ENCODE measurements around the gene LRP5.

DNA sequence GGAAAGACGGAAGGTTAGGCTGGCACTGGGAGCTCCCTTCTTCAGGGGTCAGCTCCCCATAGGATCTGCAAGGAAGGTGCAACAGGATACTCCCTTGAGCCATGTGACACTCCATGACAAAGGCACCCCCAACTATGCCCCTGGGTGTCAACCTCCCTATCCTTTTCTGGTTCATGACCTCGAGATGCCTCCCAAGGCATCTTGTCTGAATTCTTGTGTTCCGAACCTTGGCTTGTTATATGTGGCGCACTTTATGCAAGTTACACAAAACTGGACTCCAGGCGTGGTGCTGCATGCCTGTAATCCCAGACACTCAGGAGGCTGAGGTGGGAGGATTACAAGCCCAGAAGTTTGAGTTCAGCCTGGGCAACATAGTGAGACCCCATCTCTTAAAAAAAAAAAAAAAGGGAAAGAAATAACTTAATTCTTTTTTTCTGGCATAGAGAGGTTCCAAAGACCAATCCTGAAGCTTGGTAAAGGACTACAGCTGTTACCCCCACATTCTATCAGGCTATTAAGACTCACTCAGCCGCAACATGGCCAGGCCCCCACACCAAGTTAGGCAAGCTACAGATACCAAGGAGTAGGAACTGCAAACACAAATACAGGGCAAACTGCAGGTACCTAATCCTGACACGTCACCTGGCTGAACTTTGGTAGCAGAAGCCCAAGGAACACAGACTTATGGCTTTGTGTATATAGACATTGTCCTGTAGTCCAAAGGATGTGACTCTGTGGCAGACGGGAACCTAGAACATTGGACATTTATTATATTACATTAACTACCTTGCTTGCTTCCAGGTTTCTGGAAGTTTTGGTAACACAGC is 42.0 kb upstream of the LRP5 start:
- TF ChIP-seq, protein P1, sequence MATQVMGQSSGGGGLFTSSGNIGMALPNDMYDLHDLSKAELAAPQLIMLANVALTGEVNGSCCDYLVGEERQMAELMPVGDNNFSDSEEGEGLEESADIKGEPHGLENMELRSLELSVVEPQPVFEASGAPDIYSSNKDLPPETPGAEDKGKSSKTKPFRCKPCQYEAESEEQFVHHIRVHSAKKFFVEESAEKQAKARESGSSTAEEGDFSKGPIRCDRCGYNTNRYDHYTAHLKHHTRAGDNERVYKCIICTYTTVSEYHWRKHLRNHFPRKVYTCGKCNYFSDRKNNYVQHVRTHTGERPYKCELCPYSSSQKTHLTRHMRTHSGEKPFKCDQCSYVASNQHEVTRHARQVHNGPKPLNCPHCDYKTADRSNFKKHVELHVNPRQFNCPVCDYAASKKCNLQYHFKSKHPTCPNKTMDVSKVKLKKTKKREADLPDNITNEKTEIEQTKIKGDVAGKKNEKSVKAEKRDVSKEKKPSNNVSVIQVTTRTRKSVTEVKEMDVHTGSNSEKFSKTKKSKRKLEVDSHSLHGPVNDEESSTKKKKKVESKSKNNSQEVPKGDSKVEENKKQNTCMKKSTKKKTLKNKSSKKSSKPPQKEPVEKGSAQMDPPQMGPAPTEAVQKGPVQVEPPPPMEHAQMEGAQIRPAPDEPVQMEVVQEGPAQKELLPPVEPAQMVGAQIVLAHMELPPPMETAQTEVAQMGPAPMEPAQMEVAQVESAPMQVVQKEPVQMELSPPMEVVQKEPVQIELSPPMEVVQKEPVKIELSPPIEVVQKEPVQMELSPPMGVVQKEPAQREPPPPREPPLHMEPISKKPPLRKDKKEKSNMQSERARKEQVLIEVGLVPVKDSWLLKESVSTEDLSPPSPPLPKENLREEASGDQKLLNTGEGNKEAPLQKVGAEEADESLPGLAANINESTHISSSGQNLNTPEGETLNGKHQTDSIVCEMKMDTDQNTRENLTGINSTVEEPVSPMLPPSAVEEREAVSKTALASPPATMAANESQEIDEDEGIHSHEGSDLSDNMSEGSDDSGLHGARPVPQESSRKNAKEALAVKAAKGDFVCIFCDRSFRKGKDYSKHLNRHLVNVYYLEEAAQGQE (IDR thresholded peaks at IDR 0.05; ENCODE audit: unreplicated experiment), result no peak
- no peak for TF ChIP-seq EZH2 (IDR thresholded peaks at IDR 0.05; ENCODE audit: low read depth, unreplicated experiment)
- TF ChIP-seq, protein P2, sequence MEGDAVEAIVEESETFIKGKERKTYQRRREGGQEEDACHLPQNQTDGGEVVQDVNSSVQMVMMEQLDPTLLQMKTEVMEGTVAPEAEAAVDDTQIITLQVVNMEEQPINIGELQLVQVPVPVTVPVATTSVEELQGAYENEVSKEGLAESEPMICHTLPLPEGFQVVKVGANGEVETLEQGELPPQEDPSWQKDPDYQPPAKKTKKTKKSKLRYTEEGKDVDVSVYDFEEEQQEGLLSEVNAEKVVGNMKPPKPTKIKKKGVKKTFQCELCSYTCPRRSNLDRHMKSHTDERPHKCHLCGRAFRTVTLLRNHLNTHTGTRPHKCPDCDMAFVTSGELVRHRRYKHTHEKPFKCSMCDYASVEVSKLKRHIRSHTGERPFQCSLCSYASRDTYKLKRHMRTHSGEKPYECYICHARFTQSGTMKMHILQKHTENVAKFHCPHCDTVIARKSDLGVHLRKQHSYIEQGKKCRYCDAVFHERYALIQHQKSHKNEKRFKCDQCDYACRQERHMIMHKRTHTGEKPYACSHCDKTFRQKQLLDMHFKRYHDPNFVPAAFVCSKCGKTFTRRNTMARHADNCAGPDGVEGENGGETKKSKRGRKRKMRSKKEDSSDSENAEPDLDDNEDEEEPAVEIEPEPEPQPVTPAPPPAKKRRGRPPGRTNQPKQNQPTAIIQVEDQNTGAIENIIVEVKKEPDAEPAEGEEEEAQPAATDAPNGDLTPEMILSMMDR (conservative IDR thresholded peaks at IDR 0.05; ENCODE audit: low read depth in 2 of 2), result no peak
- TF ChIP-seq POLR2AphosphoS5 (IDR thresholded peaks at IDR 0.05; ENCODE audit: low read depth), result no peak
- TF ChIP-seq EZH2phosphoT487 (IDR thresholded peaks at IDR 0.05; ENCODE audit: unreplicated experiment), result no peak
- TF ChIP-seq JUNB (IDR thresholded peaks at IDR 0.05; ENCODE audit: unreplicated experiment), result no peak
- TF ChIP-seq ZNF331 (CRISPR knock-in tag; IDR thresholded peaks at IDR 0.05; ENCODE audit: low read depth), result no peak
- no peak for TF ChIP-seq CREB1 (CRISPR knock-in tag; IDR thresholded peaks at IDR 0.05; ENCODE audit: low read depth)
- no peak for TF ChIP-seq ZNF114 (CRISPR knock-in tag; IDR thresholded peaks at IDR 0.05)
- TF ChIP-seq, protein P3, sequence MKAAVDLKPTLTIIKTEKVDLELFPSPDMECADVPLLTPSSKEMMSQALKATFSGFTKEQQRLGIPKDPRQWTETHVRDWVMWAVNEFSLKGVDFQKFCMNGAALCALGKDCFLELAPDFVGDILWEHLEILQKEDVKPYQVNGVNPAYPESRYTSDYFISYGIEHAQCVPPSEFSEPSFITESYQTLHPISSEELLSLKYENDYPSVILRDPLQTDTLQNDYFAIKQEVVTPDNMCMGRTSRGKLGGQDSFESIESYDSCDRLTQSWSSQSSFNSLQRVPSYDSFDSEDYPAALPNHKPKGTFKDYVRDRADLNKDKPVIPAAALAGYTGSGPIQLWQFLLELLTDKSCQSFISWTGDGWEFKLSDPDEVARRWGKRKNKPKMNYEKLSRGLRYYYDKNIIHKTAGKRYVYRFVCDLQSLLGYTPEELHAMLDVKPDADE (IDR thresholded peaks at IDR 0.05), result no peak
- TF ChIP-seq STAT1 (IDR thresholded peaks at IDR 0.05; ENCODE audit: unreplicated experiment), result no peak
- no peak for TF ChIP-seq NANOG (IDR thresholded peaks at IDR 0.05; ENCODE audit: borderline replicate concordance)
